Muscle layer of duodenum (tissue), 2 donors: ENCODE measurements around the gene PKIB.
"Not testable (repeated sequence)": the region's sequence is repeated elsewhere in the genome, so short reads cannot be mapped to it uniquely, and the experiment has no call there.

Experiments
- H3K27ac ChIP-seq: one replicate; pipeline ENCODE4 v1.7.0; 2013; ENCODE audit warnings: mild to moderate bottlenecking, low read length
- H3K27me3 ChIP-seq: one replicate; pipeline ENCODE4 v1.7.0; 2013; ENCODE audit warnings: low read depth, mild to moderate bottlenecking, control low read depth, low read length
- H3K36me3 ChIP-seq, 2 donors: one replicate each; pipeline ENCODE4 v1.7.0; 2013; ENCODE audit warnings: low read length in 2 of 2, control low read depth in 1 of 2, mild to moderate bottlenecking in 1 of 2; ENCODE audit not compliant: insufficient read depth in 2 of 2, control insufficient read depth in 1 of 2
- H3K4me1 ChIP-seq, 2 donors: one replicate each; pipeline ENCODE4 v1.7.0; 2013; ENCODE audit warnings: low read length in 2 of 2, mild to moderate bottlenecking in 2 of 2, control low read depth in 1 of 2, moderate library complexity in 1 of 2; ENCODE audit not compliant: insufficient read depth in 2 of 2, control insufficient read depth in 1 of 2
- H3K4me3 ChIP-seq, 2 donors: one replicate each; pipeline ENCODE4 v1.7.0; 2013; ENCODE audit warnings: low read length in 2 of 2, low read depth in 1 of 2, mild to moderate bottlenecking in 1 of 2
- H3K9me3 ChIP-seq, 2 donors: one replicate each; pipeline ENCODE4 v1.7.0; 2013; ENCODE audit warnings: low read length in 2 of 2, control low read depth in 1 of 2, mild to moderate bottlenecking in 1 of 2; ENCODE audit not compliant: control insufficient read depth in 1 of 2
- donor health status: healthy.

Gene PKIB

GRCh38 chr6:122621638-122622037, 11.4 kb downstream of the PKIB start:
- H3K4me1 ChIP-seq, result no peaks in the 10 kb centered on the region
- no peaks in the 10 kb centered on the region for H3K9me3 ChIP-seq
- H3K36me3 ChIP-seq, result no peaks in the 10 kb centered on the region
- no peak overlapping the region for H3K27ac ChIP-seq
- H3K27me3 ChIP-seq, result no peaks in the 10 kb centered on the region
- no peak overlapping the region for H3K4me3 ChIP-seq

DNA sequence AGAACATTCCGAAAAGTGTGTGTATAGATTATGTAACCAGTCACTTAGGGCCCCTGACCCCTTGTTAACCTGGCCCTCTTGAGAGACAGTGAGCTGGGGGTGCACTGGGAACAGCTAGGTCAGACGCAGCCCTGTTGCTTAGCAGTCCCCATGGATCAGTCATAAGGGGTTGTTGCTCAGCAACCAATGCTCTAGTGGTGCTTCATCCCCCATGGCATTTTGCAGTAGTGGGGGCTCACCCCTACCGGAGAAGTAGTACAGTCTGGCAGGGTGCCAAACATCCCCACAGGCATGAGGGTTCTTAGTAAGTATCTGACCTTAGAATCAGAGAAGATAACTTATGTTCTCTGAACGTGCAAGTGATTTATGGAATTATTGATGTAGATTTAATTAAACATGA, 12.3 kb downstream of the PKIB start:
- no peaks in the 10 kb centered on the region for H3K9me3 ChIP-seq
- no peak overlapping the region for H3K4me3 ChIP-seq
- H3K27ac ChIP-seq, result no peak overlapping the region
- H3K36me3 ChIP-seq, result no peaks in the 10 kb centered on the region
- H3K4me1 ChIP-seq, result no peaks in the 10 kb centered on the region
- no peaks in the 10 kb centered on the region for H3K27me3 ChIP-seq

- no peak overlapping the region for H3K27ac ChIP-seq
- H3K9me3 ChIP-seq, result no peaks in the 10 kb centered on the region
- no peak overlapping the region for H3K4me3 ChIP-seq
- H3K36me3 ChIP-seq, result no peaks in the 10 kb centered on the region
- H3K4me1 ChIP-seq, result no peaks in the 10 kb centered on the region
- no peaks in the 10 kb centered on the region for H3K27me3 ChIP-seq
Observed at GRCh38 chr6:122623279-122623678, 13.1 kb downstream of the PKIB start.

- Histone ChIP-seq H3K36me3 (no peaks in the 10 kb centered on the region), H3K4me1 (no peaks in the 10 kb centered on the region), H3K9me3 (no peaks in the 10 kb centered on the region), H3K4me3 (no peak overlapping the region), H3K27ac (no peak overlapping the region), H3K27me3 (no peaks in the 10 kb centered on the region)
Observed at GRCh38 chr6:122624853-122625252, 14.6 kb downstream of the PKIB start.

GRCh38 chr6:122628714-122629113, 18.5 kb downstream of the PKIB start:
- Histone ChIP-seq H3K4me3 (no peak overlapping the region), H3K9me3 (no peaks in the 10 kb centered on the region), H3K4me1 (no peaks in the 10 kb centered on the region), H3K27ac (no peak overlapping the region), H3K27me3 (no peaks in the 10 kb centered on the region), H3K36me3 (no peaks in the 10 kb centered on the region)

GRCh38 chr6:122631571-122632249, 21.5 kb downstream of the PKIB start:
- H3K27me3 ChIP-seq, result no peaks in the 10 kb centered on the region
- H3K9me3 ChIP-seq, result no peaks in the 10 kb centered on the region
- H3K4me1 ChIP-seq, result no peaks in the 10 kb centered on the region
- H3K27ac ChIP-seq, result no peak overlapping the region
- no peak overlapping the region for H3K4me3 ChIP-seq
- no peaks in the 10 kb centered on the region for H3K36me3 ChIP-seq

DNA sequence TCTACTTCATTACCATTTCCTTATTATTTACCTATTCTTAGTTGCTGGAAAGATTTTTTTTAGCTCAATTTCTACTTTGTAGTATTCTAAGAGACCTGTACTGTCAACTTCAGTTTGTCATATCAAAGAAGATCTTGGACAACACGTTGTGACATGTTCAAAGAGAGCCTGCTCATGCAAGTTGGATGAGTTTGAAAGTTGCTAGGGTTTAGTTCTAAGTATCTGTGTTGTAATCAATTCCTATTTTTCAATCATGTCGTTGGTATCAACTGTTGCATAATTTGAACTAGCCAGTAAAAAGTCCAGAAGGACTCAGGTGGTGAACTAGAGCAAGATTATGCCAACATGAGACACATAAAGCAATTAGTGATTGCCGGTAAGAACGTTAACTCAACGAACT, 30.2 kb downstream of the PKIB start:
- H3K27ac ChIP-seq, result no peak overlapping the region

GRCh38 chr6:122641819-122642218, 31.6 kb downstream of the PKIB start:
- no peak overlapping the region for H3K4me3 ChIP-seq
- H3K27ac ChIP-seq, result no peak overlapping the region
- H3K36me3 ChIP-seq, result no peaks in the 10 kb centered on the region
- no peaks in the 10 kb centered on the region for H3K27me3 ChIP-seq
- no peaks in the 10 kb centered on the region for H3K4me1 ChIP-seq
- no peaks in the 10 kb centered on the region for H3K9me3 ChIP-seq

More for the DNA sequence above, 30.2 kb downstream of the PKIB start:
- no peaks in the 10 kb centered on the region for H3K36me3 ChIP-seq
- H3K4me1 ChIP-seq, result no peaks in the 10 kb centered on the region
- no peak overlapping the region for H3K4me3 ChIP-seq
- H3K27me3 ChIP-seq, result no peaks in the 10 kb centered on the region
- no peaks in the 10 kb centered on the region for H3K9me3 ChIP-seq

DNA sequence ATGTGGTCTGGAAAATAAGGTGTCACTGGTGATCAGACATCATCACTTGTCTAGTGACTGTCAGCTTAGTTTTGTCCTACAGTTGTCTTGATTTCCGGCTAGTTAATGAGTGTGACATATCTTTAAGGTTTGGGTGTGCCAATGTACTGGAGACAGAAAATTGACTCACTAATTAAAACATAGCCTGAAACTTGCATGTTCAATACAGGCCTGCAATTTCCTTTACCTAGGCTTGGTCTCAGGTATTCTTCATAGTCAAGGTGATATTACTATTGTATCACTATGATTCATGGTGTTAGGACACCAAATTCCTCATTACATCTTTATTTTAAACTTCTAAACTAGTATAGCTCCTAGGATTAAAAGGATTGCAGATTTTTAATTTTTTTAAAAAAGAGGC, 32.4 kb downstream of the PKIB start:
- H3K4me1 ChIP-seq, H3K9me3 ChIP-seq, H3K36me3 ChIP-seq, H3K4me3 ChIP-seq, H3K27ac ChIP-seq, H3K27me3 ChIP-seq: not testable (repeated sequence)

- Histone ChIP-seq H3K36me3 (no peaks in the 10 kb centered on the region), H3K9me3 (no peaks in the 10 kb centered on the region), H3K27ac (no peak overlapping the region), H3K4me1 (no peaks in the 10 kb centered on the region), H3K27me3 (no peaks in the 10 kb centered on the region), H3K4me3 (no peak overlapping the region)
Observed at GRCh38 chr6:122645256-122645655, 35.1 kb downstream of the PKIB start.

- H3K9me3 ChIP-seq, result no peaks in the 10 kb centered on the region
- no peak overlapping the region for H3K27ac ChIP-seq
- H3K4me1 ChIP-seq, result no peaks in the 10 kb centered on the region
- H3K27me3 ChIP-seq, result no peaks in the 10 kb centered on the region
- H3K4me3 ChIP-seq, result no peak overlapping the region
- H3K36me3 ChIP-seq, result no peaks in the 10 kb centered on the region
Observed at GRCh38 chr6:122647765-122648164, 37.6 kb downstream of the PKIB start.

GRCh38 chr6:122648726-122649125, 38.5 kb downstream of the PKIB start:
- Histone ChIP-seq H3K27ac (no peak overlapping the region), H3K9me3 (no peaks in the 10 kb centered on the region), H3K27me3 (no peaks in the 10 kb centered on the region), H3K4me3 (no peak overlapping the region), H3K36me3 (no peaks in the 10 kb centered on the region), H3K4me1 (no peaks in the 10 kb centered on the region)
